Measurements from ENCODE around the gene SLC6A11.

SLC6A11 gene

GRCh38 chr3:10808974-10809373, 7.1 kb upstream of the SLC6A11 start:
- Histone ChIP-seq H3K36me3 (replicated peaks) (no peaks in the 10 kb centered on the region), H3K27me3 (replicated peaks) (no peaks in the 10 kb centered on the region), H3K27ac (no peak overlapping the region), H3K4me3 (ENCODE audit: low read depth, low read length) (no peak overlapping the region)
- DNase-seq: no peak
- no peak for TF ChIP-seq CTCF (IDR thresholded peaks at IDR 0.05; ENCODE audit: low read depth, low read length, missing control alignments)
- in situ Hi-C loops (cut with HindIII; ENCODE audit: low pct_ligation_motif_present, low sequenced_read_pairs): no loop called here

- TF ChIP-seq CTCF (IDR thresholded peaks at IDR 0.05; ENCODE audit: low read depth, low read length, missing control alignments): no peak
- H3K27me3 ChIP-seq (replicated peaks): peaks cover under 1% of the 10 kb centered on the region
- H3K27ac ChIP-seq: no peak overlapping the region
- no peak for DNase-seq
- H3K4me3 ChIP-seq (ENCODE audit: low read depth, low read length): no peak overlapping the region
- in situ Hi-C loops (cut with HindIII; ENCODE audit: low pct_ligation_motif_present, low sequenced_read_pairs): no loop called here
- no peaks in the 10 kb centered on the region for H3K36me3 ChIP-seq (replicated peaks)
These were observed 5.7 kb upstream of the SLC6A11 start for GRCh38 chr3:10810376-10810775.

GRCh38 chr3:10813425-10813824, 2.6 kb upstream of the SLC6A11 start:
- peaks cover 25% of the 10 kb centered on the region for H3K27me3 ChIP-seq (replicated peaks)
- in situ Hi-C loops (cut with HindIII; ENCODE audit: low pct_ligation_motif_present, low sequenced_read_pairs): no loop called here
- no peak for TF ChIP-seq CTCF (IDR thresholded peaks at IDR 0.05; ENCODE audit: low read depth, low read length, missing control alignments)
- H3K4me3 ChIP-seq (ENCODE audit: low read depth, low read length): no peak overlapping the region
- no peak for DNase-seq
- no peaks in the 10 kb centered on the region for H3K36me3 ChIP-seq (replicated peaks)
- H3K27ac ChIP-seq: no peak overlapping the region

- in situ Hi-C loops (cut with HindIII; ENCODE audit: low pct_ligation_motif_present, low sequenced_read_pairs): no loop called here
- no peaks in the 10 kb centered on the region for H3K36me3 ChIP-seq (replicated peaks)
- no peak for DNase-seq
- H3K27me3 ChIP-seq (replicated peaks): peaks cover 27% of the 10 kb centered on the region
- no peak overlapping the region for H3K27ac ChIP-seq
- no peak for TF ChIP-seq CTCF (IDR thresholded peaks at IDR 0.05; ENCODE audit: low read depth, low read length, missing control alignments)
- H3K4me3 ChIP-seq (ENCODE audit: low read depth, low read length): no peak overlapping the region
These were observed 1.4 kb upstream of the SLC6A11 start for GRCh38 chr3:10814623-10815022.

GRCh38 chr3:10815487-10815886, 541 bp upstream of the SLC6A11 start:
- H3K36me3 ChIP-seq (replicated peaks): no peaks in the 10 kb centered on the region
- DNase-seq: no peak
- no peak for TF ChIP-seq CTCF (IDR thresholded peaks at IDR 0.05; ENCODE audit: low read depth, low read length, missing control alignments)
- in situ Hi-C loops (cut with HindIII; ENCODE audit: low pct_ligation_motif_present, low sequenced_read_pairs): no loop called here
- peaks cover 27% of the 10 kb centered on the region for H3K27me3 ChIP-seq (replicated peaks)
- no peak overlapping the region for H3K27ac ChIP-seq
- H3K4me3 ChIP-seq (ENCODE audit: low read depth, low read length): no peak overlapping the region

GRCh38 chr3:10816863-10817253, 830 bp downstream of the SLC6A11 start:
- Histone ChIP-seq H3K4me3 (ENCODE audit: low read depth, low read length) (no peak overlapping the region), H3K27me3 (replicated peaks) (peaks cover 27% of the 10 kb centered on the region), H3K27ac (no peak overlapping the region), H3K36me3 (replicated peaks) (no peaks in the 10 kb centered on the region)
- no peak for TF ChIP-seq CTCF (IDR thresholded peaks at IDR 0.05; ENCODE audit: low read depth, low read length, missing control alignments)
- in situ Hi-C loops (cut with HindIII; ENCODE audit: low pct_ligation_motif_present, low sequenced_read_pairs): no loop called here
- no peak for DNase-seq
